Thymus (tissue), 11 donors: Measurements from ENCODE around the gene HOXB3. TPM values are rescaled to one million over a fixed set of nuclear protein-coding genes. Genes with fewer than 3 reads are reported as not detected.
A peak's percentile ranks its signal among the peaks of the same experiment; 100 is the strongest.

Experiments
- DNase-seq, 9 donors: peaks; one replicate each; pipeline ENCODE4 v3.0.0-alpha.2; 2013; ENCODE audit warnings: low spot score in 9 of 9, low read depth in 6 of 9, missing footprints in 1 of 9
- H3K27ac ChIP-seq, 2 donors: one replicate each; pipeline ENCODE4 v1.5.1; 2013; ENCODE audit warnings: control low read depth in 1 of 2, low read depth in 1 of 2, low read length in 1 of 2, mild to moderate bottlenecking in 1 of 2, moderate library complexity in 1 of 2
- H3K27me3 ChIP-seq, 2 donors: one replicate each; pipeline ENCODE4 v1.5.1; 2013; ENCODE audit warnings: low read length in 1 of 2; ENCODE audit not compliant: control insufficient read depth in 2 of 2, insufficient read depth in 1 of 2
- H3K36me3 ChIP-seq, 2 donors: one replicate each; pipeline ENCODE4 v1.5.1; 2013; ENCODE audit warnings: low read length in 1 of 2, mild to moderate bottlenecking in 1 of 2, moderate library complexity in 1 of 2; ENCODE audit not compliant: control insufficient read depth in 2 of 2, insufficient read depth in 2 of 2
- H3K4me1 ChIP-seq, 2 donors: one replicate each; pipeline ENCODE4 v1.5.1; 2013; ENCODE audit warnings: low read length in 2 of 2; ENCODE audit not compliant: control insufficient read depth in 2 of 2, insufficient read depth in 2 of 2
- H3K4me3 ChIP-seq, 2 donors: one replicate each; pipeline ENCODE4 v1.5.1; 2013; ENCODE audit warnings: low read length in 2 of 2, control low read depth in 1 of 2, mild to moderate bottlenecking in 1 of 2
- H3K9me3 ChIP-seq, 2 donors: one replicate each; pipeline ENCODE4 v1.5.1; 2013; ENCODE audit warnings: low read length in 1 of 2, mild to moderate bottlenecking in 1 of 2; ENCODE audit not compliant: control insufficient read depth in 2 of 2, insufficient read depth in 1 of 2
- WGBS: extraction: QIAGEN DNeasy Blood & Tissue Kit; methylation state at CpG from one replicate; pipeline ENCODE4 v1.1.7; 2013; 5-methylcytosine and 5-hydroxymethylcytosine counted together
- polyA plus RNA-seq: library from polyadenylated mRNA; stranded (reverse); fragments of 200-250 nt; gene quantifications from one replicate; pipeline ENCODE4 v1.2.3, GENCODE V29; 2013
- total RNA-seq: library from RNA; stranded (reverse); fragments of 120-200 nt; gene quantifications from one replicate; pipeline ENCODE4 v1.2.4, GENCODE V29; 2013
- donor health status: healthy.

The HOXB3 gene
- total and polyA plus RNA-seq, 2 donors, result 1.5 to 3.3 TPM

DNA sequence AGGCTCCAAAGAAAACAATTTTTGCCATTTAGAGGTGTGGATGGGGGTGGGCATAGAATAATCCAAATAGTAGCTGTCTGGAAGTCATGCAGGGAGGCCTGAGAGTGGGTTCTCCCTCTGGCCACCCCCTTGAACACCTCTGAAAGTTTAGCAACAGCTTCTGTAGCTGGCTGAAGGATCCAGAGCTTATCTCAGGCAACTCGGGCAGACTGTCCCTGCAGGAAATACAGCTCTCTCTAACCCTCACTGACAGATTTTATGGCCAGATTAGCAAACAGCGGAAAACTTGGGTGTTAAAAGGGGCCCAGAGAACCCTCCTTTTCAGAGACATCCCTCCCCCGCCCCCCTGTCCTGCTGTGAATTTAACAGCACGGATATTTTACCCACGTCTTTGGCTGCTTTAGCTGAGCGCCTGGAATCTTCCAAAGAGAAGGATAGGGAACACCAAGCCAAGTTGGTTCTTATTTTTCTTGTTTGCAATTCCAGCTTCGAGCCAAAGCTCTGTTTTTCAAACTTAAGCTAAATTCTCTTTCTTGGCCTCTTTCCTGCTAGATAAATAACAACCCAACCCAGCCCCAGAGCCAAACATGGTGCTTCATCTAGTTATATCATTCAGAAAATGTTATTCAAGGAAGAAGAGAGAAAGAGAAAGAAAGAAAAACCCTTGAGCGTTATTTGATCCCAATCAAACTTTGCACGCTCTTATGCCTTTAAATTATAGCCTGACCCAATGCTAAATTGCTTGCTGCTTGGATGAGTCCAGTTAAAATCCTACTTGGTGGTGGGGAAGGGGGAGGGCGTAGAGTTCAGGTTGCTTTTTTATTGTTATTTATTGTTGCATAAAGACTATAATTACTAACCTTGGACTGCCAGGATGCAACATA is 42.9 kb downstream of the HOXB3 start:
- peak overlapping the region in 1 of 2 donors; percentile 0 for H3K4me3 ChIP-seq
- peak in 2 of 9 donors; percentile 22 to 57 for DNase-seq
- H3K9me3 ChIP-seq, result no peaks in the 10 kb centered on the region
- peaks cover 9 to 59% of the 10 kb centered on the region in 2 donors for H3K4me1 ChIP-seq
- H3K27ac ChIP-seq, result peak overlapping the region; percentile 60 to 71
- 41% methylated on average over 10 of the region's 10 CpGs for WGBS
- peaks cover 20 to 50% of the 10 kb centered on the region in 2 donors for H3K27me3 ChIP-seq
- peaks cover 0 to 4% of the 10 kb centered on the region in 2 donors for H3K36me3 ChIP-seq

GRCh38 chr17:48546137-48546923 is 43.7 kb downstream of the HOXB3 start:
- H3K36me3 ChIP-seq, result peaks cover 0 to 4% of the 10 kb centered on the region in 2 donors
- peak overlapping the region; percentile 60 to 71 for H3K27ac ChIP-seq
- no peaks in the 10 kb centered on the region for H3K9me3 ChIP-seq
- peak overlapping the region in 1 of 2 donors; percentile 0 for H3K4me3 ChIP-seq
- WGBS, result 56% methylated on average over 10 of the region's 10 CpGs
- DNase-seq, result peak in 1 of 9 donors; percentile 55
- peaks cover 21 to 55% of the 10 kb centered on the region in 2 donors for H3K27me3 ChIP-seq
- H3K4me1 ChIP-seq, result peaks cover 9 to 65% of the 10 kb centered on the region in 2 donors

DNA sequence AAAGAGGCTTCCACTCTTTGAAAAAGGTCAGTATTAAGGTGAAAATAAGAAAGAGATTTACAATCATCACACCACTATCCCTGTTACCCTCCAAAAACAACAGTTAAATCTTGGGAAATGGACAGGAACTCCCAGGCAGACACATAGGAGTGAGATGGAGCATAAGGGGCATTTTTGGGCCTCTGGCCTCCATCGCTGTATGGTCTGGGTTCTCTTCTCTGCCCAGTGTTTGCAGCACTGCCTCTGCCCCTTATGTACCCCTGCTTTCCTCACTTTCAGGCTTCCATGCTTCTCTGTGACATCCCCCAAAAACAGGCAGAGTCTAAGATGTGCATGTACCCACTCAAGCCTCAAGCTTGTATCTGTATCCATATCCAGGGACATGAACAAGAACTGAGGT is 44.5 kb downstream of the HOXB3 start:
- Histone ChIP-seq H3K27me3 (peaks cover 22 to 59% of the 10 kb centered on the region in 2 donors), H3K4me1 (peaks cover 9 to 71% of the 10 kb centered on the region in 2 donors), H3K27ac (no peak overlapping the region), H3K4me3 (no peak overlapping the region), H3K36me3 (peaks cover 0 to 4% of the 10 kb centered on the region in 2 donors), H3K9me3 (no peaks in the 10 kb centered on the region)
- 98% methylated on average over 1 of the region's 1 CpG for WGBS
- no peak for DNase-seq

- 74% methylated on average over 12 of the region's 12 CpGs for WGBS
- H3K27me3 ChIP-seq, result peaks cover 22 to 61% of the 10 kb centered on the region in 2 donors
Measured at GRCh38 chr17:48545022-48545375, 45.0 kb downstream of the HOXB3 start, which contains the start of gene HOXB2. Gene HOXB2 (minus strand): TSS chr17:48545109. CDS start chr17:48544911, 198 bp downstream.

GRCh38 chr17:48544349-48545021 is 45.6 kb downstream of the HOXB3 start:
- peaks cover 9 to 71% of the 10 kb centered on the region in 2 donors for H3K4me1 ChIP-seq
- peaks cover 22 to 64% of the 10 kb centered on the region in 2 donors for H3K27me3 ChIP-seq
- peak overlapping the region; percentile 60 to 75 for H3K4me3 ChIP-seq
- peak in 2 of 9 donors; percentile 29 to 68 for DNase-seq
- no peaks in the 10 kb centered on the region for H3K36me3 ChIP-seq
- H3K27ac ChIP-seq, result peak overlapping the region; percentile 81 to 82
- no peaks in the 10 kb centered on the region for H3K9me3 ChIP-seq
- WGBS, result 3% methylated on average over 38 of the region's 38 CpGs

More at GRCh38 chr17:48545022-48545375, 45.0 kb downstream of the HOXB3 start, which contains the start of gene HOXB2:
- H3K4me3 ChIP-seq, result peak within 1 kb of the TSS; percentile 60 to 75
- H3K9me3 ChIP-seq, result no peaks in the 10 kb centered on the region
- no peak for DNase-seq
- peaks cover 0 to 2% of the 10 kb centered on the region in 2 donors for H3K36me3 ChIP-seq
- H3K4me1 ChIP-seq, result peaks cover 9 to 71% of the 10 kb centered on the region in 2 donors
- peak within 1 kb of the TSS; percentile 81 to 82 for H3K27ac ChIP-seq

DNA sequence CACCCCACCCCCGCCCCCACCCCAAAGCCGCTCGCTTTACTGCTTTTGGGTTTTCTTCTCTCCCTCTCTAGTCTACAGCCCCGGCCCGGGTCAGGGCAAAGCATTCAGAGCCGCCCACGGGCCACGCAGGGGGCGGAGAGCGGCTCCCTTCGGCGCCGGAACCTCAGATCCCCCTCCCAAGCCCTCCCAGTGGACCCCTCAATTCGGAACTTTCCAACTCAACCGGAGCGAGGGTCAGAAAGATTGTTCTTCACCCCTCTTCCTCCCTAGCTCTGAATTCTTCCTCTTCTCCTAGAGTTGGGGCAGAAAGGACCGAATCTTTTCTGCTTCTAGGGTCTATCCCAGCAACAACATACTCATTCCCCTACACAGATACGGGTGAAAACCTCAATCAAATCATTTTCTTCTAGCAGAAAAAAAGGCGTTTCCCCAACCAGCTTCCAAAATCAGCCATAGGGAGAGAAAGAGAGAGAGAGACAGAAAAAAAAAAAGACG is 46.1 kb downstream of the HOXB3 start:
- Histone ChIP-seq H3K9me3 (no peaks in the 10 kb centered on the region), H3K4me3 (peak overlapping the region; percentile 60 to 75), H3K36me3 (no peaks in the 10 kb centered on the region), H3K4me1 (peaks cover 9 to 68% of the 10 kb centered on the region in 2 donors), H3K27ac (peak overlapping the region; percentile 81 to 82), H3K27me3 (peaks cover 20 to 67% of the 10 kb centered on the region in 2 donors)
- 2% methylated on average over 20 of the region's 20 CpGs for WGBS
- DNase-seq, result peak in 3 of 9 donors; percentile 17 to 36 (median 34)

DNA sequence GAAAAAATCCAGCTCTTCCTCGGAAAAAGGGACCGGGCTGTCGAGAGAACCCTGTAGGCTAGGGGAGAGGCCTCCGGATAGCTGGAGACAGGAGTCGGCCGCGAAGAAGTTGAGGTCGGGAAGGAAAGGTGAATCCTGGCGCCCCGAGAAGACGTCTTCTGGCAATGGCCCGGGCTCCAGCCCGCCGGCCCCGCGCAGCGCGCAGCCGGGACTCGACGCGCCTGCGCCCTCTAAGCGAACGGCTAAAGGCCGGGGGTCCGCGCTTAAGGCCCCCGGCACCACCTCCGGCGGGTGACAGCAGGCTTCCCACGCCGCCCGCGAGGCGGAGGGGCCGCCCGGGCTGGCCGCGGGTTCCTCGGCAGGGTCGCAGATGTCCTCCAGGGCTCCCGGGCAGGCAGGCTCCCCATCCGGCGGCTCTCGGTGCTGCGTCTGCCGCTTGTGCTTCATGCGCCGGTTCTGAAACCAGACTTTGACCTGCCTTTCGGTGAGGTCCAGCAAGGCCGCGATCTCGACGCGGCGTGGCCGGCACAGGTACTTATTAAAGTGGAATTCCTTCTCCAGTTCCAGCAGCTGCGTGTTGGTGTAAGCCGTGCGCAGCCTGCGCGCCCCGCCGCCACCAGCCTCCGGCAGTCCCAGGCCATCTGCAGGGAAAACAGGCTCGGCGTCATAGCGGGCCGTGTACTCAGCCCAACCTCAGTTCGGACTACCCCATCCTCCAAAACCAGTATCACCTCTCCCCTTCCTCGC is 46.8 kb downstream of the HOXB3 start:
- Histone ChIP-seq H3K4me3 (peak overlapping the region; percentile 60 to 75), H3K36me3 (no peaks in the 10 kb centered on the region), H3K27me3 (peaks cover 20 to 67% of the 10 kb centered on the region in 2 donors), H3K27ac (peak overlapping the region; percentile 81 to 82), H3K4me1 (peaks cover 9 to 64% of the 10 kb centered on the region in 2 donors), H3K9me3 (no peaks in the 10 kb centered on the region)
- peak in 4 of 9 donors; percentile 50 to 82 (median 59) for DNase-seq
- under 1% methylated on average over 72 of the region's 72 CpGs for WGBS

GRCh38 chr17:48542698-48543106 is 47.3 kb downstream of the HOXB3 start:
- peak in 1 of 9 donors; percentile 29 for DNase-seq
- H3K9me3 ChIP-seq, result no peaks in the 10 kb centered on the region

More at GRCh38 chr17:48542698-48543106, 47.3 kb downstream of the HOXB3 start:
- Histone ChIP-seq H3K27ac (peak overlapping the region; percentile 67 to 82), H3K36me3 (no peaks in the 10 kb centered on the region), H3K4me3 (peak overlapping the region; percentile 60 to 75), H3K27me3 (peaks cover 20 to 67% of the 10 kb centered on the region in 2 donors), H3K4me1 (peaks cover 9 to 58% of the 10 kb centered on the region in 2 donors)
- 8% methylated on average over 12 of the region's 12 CpGs for WGBS
